Measurements from ENCODE around the gene LMO1.

LMO1 gene

DNA sequence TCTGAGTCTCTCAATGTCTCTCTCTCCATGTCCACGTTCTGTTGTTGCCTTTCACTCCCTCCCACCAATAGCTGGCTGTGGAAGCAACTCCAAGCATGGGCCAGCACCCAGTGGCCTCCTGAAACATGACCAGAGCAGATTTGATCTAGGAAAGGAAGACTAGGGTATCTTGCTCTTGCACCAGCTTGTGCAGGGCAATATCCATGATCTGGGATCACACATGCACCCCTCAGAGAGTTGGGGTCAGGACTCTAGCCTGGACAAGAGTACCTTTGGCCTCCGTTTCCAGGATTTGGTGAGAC, 60.3 kb downstream of the LMO1 start:
- DNase-seq (ENCODE audit: low read depth), result no peak
- no peak overlapping the region for H3K4me3 ChIP-seq (ENCODE audit: low read length)
- TF ChIP-seq CTCF (conservative IDR thresholded peaks at IDR 0.05; ENCODE audit: low read length), result no peak

DNA sequence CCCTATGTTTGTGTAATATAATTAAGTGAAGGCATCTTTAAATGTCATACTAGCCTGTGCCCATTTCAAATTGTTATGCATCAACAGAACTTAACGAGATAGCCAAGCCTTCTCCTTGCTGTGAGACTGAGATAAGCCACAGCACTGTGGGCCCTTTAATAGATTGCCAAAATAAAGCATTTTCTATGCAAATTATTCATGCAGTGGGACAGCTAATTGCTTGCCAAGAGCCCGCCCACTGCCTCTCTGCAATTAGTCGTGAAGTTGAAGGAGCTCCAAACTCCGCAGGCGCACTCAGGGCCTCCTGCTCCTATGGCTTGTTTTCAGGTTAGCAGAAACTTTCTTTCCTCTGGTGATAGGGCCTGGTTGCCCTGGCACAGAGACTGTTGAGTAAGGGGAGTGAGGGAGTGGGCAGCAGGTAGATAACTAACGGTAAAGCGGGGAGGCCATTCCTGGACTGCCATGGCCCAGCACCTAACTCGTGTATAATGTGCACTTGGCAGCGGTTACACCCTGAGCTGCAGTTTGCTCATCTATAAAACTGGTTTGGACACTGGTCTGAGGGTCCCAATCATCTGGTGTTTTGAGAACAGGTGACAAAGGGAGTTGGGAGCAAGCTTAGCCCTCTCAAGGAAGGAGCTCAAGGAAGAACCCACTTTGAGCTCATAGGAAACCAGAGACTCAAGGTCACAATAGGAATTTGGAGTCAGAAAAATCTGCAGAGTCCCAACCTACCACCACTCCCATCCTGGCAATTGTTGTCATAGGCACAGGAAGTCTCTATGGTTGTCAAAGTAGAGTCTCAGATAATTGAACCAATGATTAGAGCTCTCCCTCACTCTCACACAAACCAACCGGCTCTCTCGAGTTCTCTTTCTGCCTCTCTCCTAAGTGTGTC, 60.9 kb downstream of the LMO1 start:
- no peak overlapping the region for H3K4me3 ChIP-seq (ENCODE audit: low read length)
- no peak for DNase-seq (ENCODE audit: low read depth)
- no peak for TF ChIP-seq CTCF (conservative IDR thresholded peaks at IDR 0.05; ENCODE audit: low read length)

GRCh38 chr11:8201644-8202365, 61.9 kb downstream of the LMO1 start:
- no peak overlapping the region for H3K4me3 ChIP-seq (ENCODE audit: low read length)

GRCh38 chr11:8199676-8200075, 64.0 kb downstream of the LMO1 start:
- no peak overlapping the region for H3K4me3 ChIP-seq (ENCODE audit: low read length)
- TF ChIP-seq CTCF (conservative IDR thresholded peaks at IDR 0.05; ENCODE audit: low read length), result no peak
- no peak for DNase-seq (ENCODE audit: low read depth)

More at GRCh38 chr11:8201644-8202365, 61.9 kb downstream of the LMO1 start:
- no peak for DNase-seq (ENCODE audit: low read depth)
- TF ChIP-seq CTCF (conservative IDR thresholded peaks at IDR 0.05; ENCODE audit: low read length), result no peak

DNA sequence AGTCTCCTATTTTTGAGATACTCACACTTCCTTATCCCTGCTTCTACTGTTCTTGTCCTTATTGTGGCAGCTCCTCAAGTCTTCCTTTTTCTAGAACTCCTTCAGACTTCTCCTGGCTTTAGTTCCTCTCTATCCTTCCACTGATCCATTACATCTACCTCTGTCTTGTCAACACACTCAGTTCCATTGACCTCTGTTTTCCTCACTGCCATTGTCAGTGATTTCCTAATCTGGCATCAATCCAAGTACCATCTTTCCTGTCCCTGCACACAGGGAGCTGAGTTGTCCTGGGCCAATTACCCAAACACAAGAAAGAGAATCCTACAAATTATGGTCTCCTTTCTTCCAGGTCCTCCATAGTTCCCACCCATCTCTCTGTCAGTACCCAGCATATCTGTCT, 66.9 kb downstream of the LMO1 start:
- no peak for TF ChIP-seq CTCF (conservative IDR thresholded peaks at IDR 0.05; ENCODE audit: low read length)
- DNase-seq (ENCODE audit: low read depth), result no peak
- H3K4me3 ChIP-seq (ENCODE audit: low read length), result no peak overlapping the region

DNA sequence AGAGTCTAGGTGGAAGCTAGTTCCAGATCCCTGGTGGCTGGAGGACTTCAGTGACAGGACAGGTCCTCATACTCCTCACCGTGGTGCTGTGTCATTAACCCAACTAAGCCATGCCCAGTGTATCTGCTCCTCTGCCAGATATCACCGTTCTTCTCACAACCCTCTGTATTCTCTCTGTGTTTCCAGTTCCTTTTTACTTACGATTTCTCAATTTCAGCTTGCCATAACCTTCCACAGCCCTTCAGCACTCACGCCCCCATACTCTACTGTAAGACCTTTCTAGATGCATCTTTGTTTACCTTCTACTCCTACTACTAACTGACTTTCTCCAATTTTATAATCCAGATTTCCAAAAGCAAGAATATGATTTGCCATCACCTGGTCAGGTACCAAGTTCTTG, 68.7 kb downstream of the LMO1 start:
- no peak for DNase-seq (ENCODE audit: low read depth)
- no peak for TF ChIP-seq CTCF (conservative IDR thresholded peaks at IDR 0.05; ENCODE audit: low read length)

GRCh38 chr11:8192896-8193209, 70.8 kb downstream of the LMO1 start:
- H3K4me3 ChIP-seq (ENCODE audit: low read length), result no peak overlapping the region
- no peak for DNase-seq (ENCODE audit: low read depth)
- no peak for TF ChIP-seq CTCF (conservative IDR thresholded peaks at IDR 0.05; ENCODE audit: low read length)

More for the DNA sequence above, 68.7 kb downstream of the LMO1 start:
- H3K4me3 ChIP-seq (ENCODE audit: low read length), result no peak overlapping the region
